ENCODE data around the gene SMPDL3A. TPM values are rescaled to one million over a fixed set of nuclear protein-coding genes. Genes with fewer than 3 reads are reported as not detected.

Gene SMPDL3A
- total and polyA plus RNA-seq, 9 of the 15 experiments (the other 6 are each of a cell fraction or from before 2014, with no cell fraction given) = 0.14 to 0.91 (median 0.54) TPM

DNA sequence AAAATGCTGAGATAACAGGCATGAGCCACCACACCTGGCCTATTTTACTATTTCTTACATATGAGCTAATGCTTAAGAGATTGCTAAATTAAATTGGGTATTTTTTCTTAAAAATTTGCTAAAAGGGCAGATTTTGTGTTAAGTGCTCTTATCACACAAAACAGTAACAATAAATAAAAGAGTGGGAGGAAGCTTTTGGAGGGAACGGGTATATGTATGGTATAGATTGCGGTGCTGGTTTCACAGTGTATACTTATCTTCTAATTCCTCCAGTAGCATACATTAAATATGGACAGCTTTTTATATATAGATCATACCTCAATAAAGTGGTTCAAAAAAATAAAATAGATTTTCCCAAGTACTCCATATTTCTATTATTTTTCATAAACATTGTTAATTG lies 49.0 kb upstream of the SMPDL3A start (continued):
- TF ChIP-seq POU5F1 (IDR thresholded peaks at IDR 0.05; ENCODE audit: borderline replicate concordance, low read depth, low read length, partially characterized antibody) (no peak), ZNF324 (CRISPR knock-in tag; IDR thresholded peaks at IDR 0.05) (no peak), TARDBP (IDR thresholded peaks at IDR 0.05) (no peak), SREBF2 (CRISPR knock-in tag; IDR thresholded peaks at IDR 0.05) (no peak), ERF (CRISPR knock-in tag; IDR thresholded peaks at IDR 0.05) (no peak), POLR3G (IDR thresholded peaks at IDR 0.05; ENCODE audit: extremely low read depth, insufficient read length, insufficient replicate concordance) (no peak), LEF1 (IDR thresholded peaks at IDR 0.05) (no peak), ZNF764 (CRISPR knock-in tag; IDR thresholded peaks at IDR 0.05; ENCODE audit: low read depth) (no peak), SIN3B (IDR thresholded peaks at IDR 0.05; ENCODE audit: low read depth) (no peak)
- TF ChIP-seq, protein P1, sequence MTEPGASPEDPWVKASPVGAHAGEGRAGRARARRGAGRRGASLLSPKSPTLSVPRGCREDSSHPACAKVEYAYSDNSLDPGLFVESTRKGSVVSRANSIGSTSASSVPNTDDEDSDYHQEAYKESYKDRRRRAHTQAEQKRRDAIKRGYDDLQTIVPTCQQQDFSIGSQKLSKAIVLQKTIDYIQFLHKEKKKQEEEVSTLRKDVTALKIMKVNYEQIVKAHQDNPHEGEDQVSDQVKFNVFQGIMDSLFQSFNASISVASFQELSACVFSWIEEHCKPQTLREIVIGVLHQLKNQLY (CRISPR knock-in tag; conservative IDR thresholded peaks at IDR 0.05) = no peak
- TF ChIP-seq, protein P2, sequence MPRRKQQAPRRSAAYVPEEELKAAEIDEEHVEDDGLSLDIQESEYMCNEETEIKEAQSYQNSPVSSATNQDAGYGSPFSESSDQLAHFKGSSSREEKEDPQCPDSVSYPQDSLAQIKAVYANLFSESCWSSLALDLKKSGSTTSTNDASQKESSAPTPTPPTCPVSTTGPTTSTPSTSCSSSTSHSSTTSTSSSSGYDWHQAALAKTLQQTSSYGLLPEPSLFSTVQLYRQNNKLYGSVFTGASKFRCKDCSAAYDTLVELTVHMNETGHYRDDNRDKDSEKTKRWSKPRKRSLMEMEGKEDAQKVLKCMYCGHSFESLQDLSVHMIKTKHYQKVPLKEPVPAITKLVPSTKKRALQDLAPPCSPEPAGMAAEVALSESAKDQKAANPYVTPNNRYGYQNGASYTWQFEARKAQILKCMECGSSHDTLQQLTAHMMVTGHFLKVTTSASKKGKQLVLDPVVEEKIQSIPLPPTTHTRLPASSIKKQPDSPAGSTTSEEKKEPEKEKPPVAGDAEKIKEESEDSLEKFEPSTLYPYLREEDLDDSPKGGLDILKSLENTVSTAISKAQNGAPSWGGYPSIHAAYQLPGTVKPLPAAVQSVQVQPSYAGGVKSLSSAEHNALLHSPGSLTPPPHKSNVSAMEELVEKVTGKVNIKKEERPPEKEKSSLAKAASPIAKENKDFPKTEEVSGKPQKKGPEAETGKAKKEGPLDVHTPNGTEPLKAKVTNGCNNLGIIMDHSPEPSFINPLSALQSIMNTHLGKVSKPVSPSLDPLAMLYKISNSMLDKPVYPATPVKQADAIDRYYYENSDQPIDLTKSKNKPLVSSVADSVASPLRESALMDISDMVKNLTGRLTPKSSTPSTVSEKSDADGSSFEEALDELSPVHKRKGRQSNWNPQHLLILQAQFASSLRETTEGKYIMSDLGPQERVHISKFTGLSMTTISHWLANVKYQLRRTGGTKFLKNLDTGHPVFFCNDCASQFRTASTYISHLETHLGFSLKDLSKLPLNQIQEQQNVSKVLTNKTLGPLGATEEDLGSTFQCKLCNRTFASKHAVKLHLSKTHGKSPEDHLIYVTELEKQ (CRISPR knock-in tag; IDR thresholded peaks at IDR 0.05) = no peak
